Endothelial cell of umbilical vein (primary cell): Measurements from ENCODE around the gene TCHP. TPM values are rescaled to one million over a fixed set of nuclear protein-coding genes. Genes with fewer than 3 reads are reported as not detected.
A peak's percentile ranks its signal among the peaks of the same experiment; 100 is the strongest.
"Not testable (repeated sequence)": the region's sequence is repeated elsewhere in the genome, so short reads cannot be mapped to it uniquely, and the experiment has no call there.

Source experiments
- BruUV-seq: library from RNA; stranded (reverse); fragments of 400-500 nt; replicated peaks from 2 replicates; lab custom pipeline; 2021; lab: Mats Ljungman, UMichigan
- CTCF ChIA-PET: fragments of 300-600, 350-600 bp; sonication (Branson Sonifier 250); formaldehyde crosslinking; loops from one replicate; lab custom pipeline; 2021; ENCODE audit warnings: antibody characterized with exemption, inconsistent platforms; lab: Charles Lee
- POLR2A ChIA-PET: fragments of 300-600, 350-600 bp; sonication (Branson Sonifier 250); formaldehyde crosslinking; loops from one replicate; lab custom pipeline; 2021; ENCODE audit warnings: antibody characterized with exemption, inconsistent platforms; lab: Charles Lee
- DNase-seq: peaks from one replicate; pipeline ENCODE4 v3.0.0-alpha.2; 2011; ENCODE audit warnings: low read depth, low spot score
- FAIRE-seq: peaks from 2 replicates; lab custom pipeline; 2011; peaks lifted over from hg19 to GRCh38; lab: Jason Lieb, UNC
- H2AFZ ChIP-seq: 2 replicates; pipeline ENCODE4 v1.6.0; 2012; ENCODE audit warnings: low read depth, low read length, control low read depth, inconsistent platforms
- H3K27ac ChIP-seq: 2 replicates; pipeline ENCODE4 v1.5.1; 2011; ENCODE audit warnings: low read depth, mild to moderate bottlenecking, control low read depth, low read length, moderate library complexity; ENCODE audit not compliant: insufficient read depth
- H3K27me3 ChIP-seq, 2 experiments: 2 replicates each; pipeline versions ENCODE4 v1.6.0 to v1.6.1; 2011; ENCODE audit warnings: low read length in 2 of 2, mixed read lengths in 1 of 2; ENCODE audit not compliant: control insufficient read depth in 2 of 2, insufficient read depth in 2 of 2
- H3K36me3 ChIP-seq, 2 experiments: 2 replicates in 1 of 2; 3 replicates in 1 of 2; pipeline ENCODE4 v1.5.1; 2011; ENCODE audit warnings: low read length in 2 of 2, mild to moderate bottlenecking in 1 of 2, moderate library complexity in 1 of 2; ENCODE audit not compliant: control insufficient read depth in 2 of 2, insufficient read depth in 2 of 2; ENCODE audit errors: extremely low read depth in 1 of 2
- H3K4me1 ChIP-seq: 3 replicates; pipeline ENCODE4 v1.5.1; 2011; ENCODE audit warnings: mild to moderate bottlenecking, low read length; ENCODE audit not compliant: control insufficient read depth, insufficient read depth; ENCODE audit errors: extremely low read depth
- H3K4me2 ChIP-seq: 2 replicates; pipeline ENCODE4 v1.6.1; 2011; ENCODE audit warnings: low read length, control low read depth, mixed read lengths; ENCODE audit not compliant: insufficient read depth
- H3K4me3 ChIP-seq, 3 experiments: fragments of 200-600 bp in 1 of 3; sonication (generic), shearing (Covaris generic) in 1 of 3; replicated peaks in 1 of 3; 2 replicates each; pipeline ENCODE4 v1.5.1; 2011 to 2016; ENCODE audit warnings: control low read depth in 3 of 3, low read length in 3 of 3, mild to moderate bottlenecking in 2 of 3, inconsistent platforms in 1 of 3, low read depth in 1 of 3, moderate library complexity in 1 of 3; ENCODE audit not compliant: insufficient read depth in 1 of 3
- H3K79me2 ChIP-seq: 2 replicates; pipeline ENCODE4 v1.6.0; 2012; ENCODE audit warnings: low read length, inconsistent platforms; ENCODE audit not compliant: control insufficient read depth, insufficient read depth
- H3K9ac ChIP-seq: replicated peaks from 2 replicates; pipeline ENCODE3; 2011; ENCODE audit warnings: low read length, control low read depth; ENCODE audit not compliant: insufficient read depth; ENCODE audit errors: extremely low read depth
- H3K9me1 ChIP-seq: replicated peaks from 3 replicates; pipeline ENCODE4 v1.6.0; 2011; ENCODE audit warnings: mild to moderate bottlenecking, low read length; ENCODE audit not compliant: control insufficient read depth, insufficient read depth; ENCODE audit errors: extremely low read depth
- H3K9me3 ChIP-seq: replicated peaks from 2 replicates; pipeline ENCODE4 v1.5.1; 2012; ENCODE audit warnings: low read length, inconsistent platforms; ENCODE audit not compliant: control insufficient read depth, insufficient read depth
- H4K20me1 ChIP-seq: replicated peaks from 2 replicates; pipeline ENCODE3; 2011; ENCODE audit warnings: mild to moderate bottlenecking, low read length; ENCODE audit not compliant: control insufficient read depth, insufficient read depth; ENCODE audit errors: extremely low read depth
- CTCF ChIP-seq, 2 donors: IDR thresholded peaks; 1 replicate in 1 of 2; 2 replicates in 1 of 2; pipeline ENCODE4 v1.5.1; 2011; ENCODE audit warnings: low read length in 2 of 2, mild to moderate bottlenecking in 2 of 2, moderate library complexity in 2 of 2, control low read depth in 1 of 2, inconsistent platforms in 1 of 2, low read depth in 1 of 2; ENCODE audit not compliant: insufficient read depth in 1 of 2; ENCODE audit errors: extremely low read depth in 1 of 2
- EZH2 ChIP-seq: IDR thresholded peaks from 2 replicates; pipeline ENCODE4 v1.6.1; 2012; ENCODE audit warnings: borderline replicate concordance, low read depth, mild to moderate bottlenecking, moderate library complexity, low read length, inconsistent platforms; ENCODE audit not compliant: severe bottlenecking
- FOS ChIP-seq: IDR thresholded peaks from 2 replicates; pipeline ENCODE4 v1.6.1; 2011; ENCODE audit warnings: mild to moderate bottlenecking, low read length, moderate library complexity, borderline replicate concordance; ENCODE audit not compliant: insufficient read depth
- GATA2 ChIP-seq: IDR thresholded peaks from 2 replicates; pipeline ENCODE4 v1.7.0; 2011; ENCODE audit warnings: low read depth, mild to moderate bottlenecking, moderate library complexity, mixed read lengths, low read length; ENCODE audit not compliant: insufficient read length, insufficient read depth
- JUN ChIP-seq: IDR thresholded peaks from 2 replicates; pipeline ENCODE4 v1.6.1; 2011; ENCODE audit warnings: borderline replicate concordance, low read depth; ENCODE audit not compliant: insufficient read length, insufficient read depth
- MAX ChIP-seq: IDR thresholded peaks from 2 replicates; pipeline ENCODE4 v1.6.1; 2011; ENCODE audit not compliant: insufficient read depth, insufficient read length
- MYC ChIP-seq: IDR thresholded peaks from one replicate; pipeline ENCODE4 v1.6.1; 2011; ENCODE audit warnings: mild to moderate bottlenecking, low read depth, low read length
- POLR2A ChIP-seq: IDR thresholded peaks from 2 replicates; pipeline ENCODE4 v1.6.1; 2012; ENCODE audit warnings: low read depth, mild to moderate bottlenecking, control low read depth, low read length
- POLR2AphosphoS5 ChIP-seq: IDR thresholded peaks from 2 replicates; pipeline ENCODE4 v1.6.1; 2012; ENCODE audit warnings: low read depth, mild to moderate bottlenecking, control low read depth, low read length, moderate library complexity; ENCODE audit not compliant: insufficient read depth
- dilution Hi-C: fragments of 300-500 bp; cut with MboI; formaldehyde crosslinking; loops from one replicate; pipeline ENCODE4 v1.15.0; 2019; ENCODE audit warnings: low sequenced_read_pairs; ENCODE audit not compliant: extremely low pct_ligation_motif_present
- intact Hi-C: fragments of 100-400 bp; cut with micrococcal nuclease; formaldehyde crosslinking; loops from one replicate; pipeline ENCODE4 v1.10.0; 2022
- polyA plus RNA-seq, 4 experiments: library from polyadenylated mRNA; depleted of rRNA in 3 of 4; stranded (reverse) in 3 of 4; unstranded in 1 of 4; fragments of >200 nt; gene quantifications; 2 replicates each; pipeline versions ENCODE4 v1.2.1 to v1.2.3, GENCODE V29; 2011 to 2012; ENCODE audit warnings: missing spikeins in 1 of 4
- total RNA-seq: library from RNA; stranded (reverse); gene quantifications from 2 replicates; pipeline ENCODE4 v1.2.3, GENCODE V29; 2021

TCHP gene
- total and polyA plus RNA-seq, 2 donors (not counting 3 experiments of a cell fraction or from before 2014, with no cell fraction given), result 12.9 to 24.3 TPM

DNA sequence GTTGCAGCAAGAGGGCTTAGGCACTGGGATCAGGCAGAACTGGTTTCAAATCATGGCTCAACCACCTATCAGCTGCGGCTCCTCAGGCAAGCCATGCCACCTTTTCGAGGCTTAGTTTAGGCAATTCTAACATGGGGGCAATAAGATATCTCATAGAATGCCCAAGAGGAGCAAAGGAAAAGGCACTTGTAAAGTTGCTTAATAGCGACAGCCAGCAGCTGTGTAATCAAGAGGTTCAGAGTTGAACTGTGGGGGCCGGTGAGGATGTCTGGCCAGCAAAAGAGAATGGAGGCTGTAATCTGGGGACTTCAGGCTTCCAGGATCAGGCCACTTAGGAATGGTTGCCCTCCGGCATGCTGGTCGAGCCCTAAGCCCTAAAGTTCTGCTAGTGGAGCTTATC is 3.0 kb upstream of the TCHP start:
- no peaks in the 10 kb centered on the region for H3K9me1 ChIP-seq
- H3K4me3 ChIP-seq, result no peak overlapping the region
- TF ChIP-seq EZH2, result no peak
- TF ChIP-seq GATA2, result no peak
- no peak for TF ChIP-seq MAX
- TF ChIP-seq CTCF (IDR thresholded peaks at IDR 0.05; ENCODE audit: extremely low read depth in 1 of 2, insufficient read depth in 1 of 2, low read depth in 1 of 2, low read length in 2 of 2), result no peak
- no peak for TF ChIP-seq FOS
- TF ChIP-seq JUN, result no peak
- no peak for TF ChIP-seq MYC
- no peak for TF ChIP-seq POLR2A
- TF ChIP-seq POLR2AphosphoS5, result no peak
- CTCF ChIA-PET, result interaction anchor here (1.5 kb wide), 1 partner anchor 52 kb away, joined by 3 read pairs; no protein-coding TSS in a partner anchor
- peaks cover 8% of the 10 kb centered on the region for H3K4me1 ChIP-seq
- no peak overlapping the region for H3K4me2 ChIP-seq
- no TSS peak for BruUV-seq
- peaks cover 16% of the 10 kb centered on the region for H3K79me2 ChIP-seq
- H3K9me3 ChIP-seq, result no peaks in the 10 kb centered on the region
- no peak overlapping the region for H2AFZ ChIP-seq
- DNase-seq (no peak), FAIRE-seq (no peak)
- dilution Hi-C loops, result no loop called here
- H4K20me1 ChIP-seq, result no peaks in the 10 kb centered on the region
- POLR2A ChIA-PET, result no interaction called here
- H3K27ac ChIP-seq, result no peak overlapping the region
- H3K9ac ChIP-seq, result no peak overlapping the region
- intact Hi-C loops, result no loop called here
- no peaks in the 10 kb centered on the region for H3K36me3 ChIP-seq
- H3K27me3 ChIP-seq, result no peaks in the 10 kb centered on the region

DNA sequence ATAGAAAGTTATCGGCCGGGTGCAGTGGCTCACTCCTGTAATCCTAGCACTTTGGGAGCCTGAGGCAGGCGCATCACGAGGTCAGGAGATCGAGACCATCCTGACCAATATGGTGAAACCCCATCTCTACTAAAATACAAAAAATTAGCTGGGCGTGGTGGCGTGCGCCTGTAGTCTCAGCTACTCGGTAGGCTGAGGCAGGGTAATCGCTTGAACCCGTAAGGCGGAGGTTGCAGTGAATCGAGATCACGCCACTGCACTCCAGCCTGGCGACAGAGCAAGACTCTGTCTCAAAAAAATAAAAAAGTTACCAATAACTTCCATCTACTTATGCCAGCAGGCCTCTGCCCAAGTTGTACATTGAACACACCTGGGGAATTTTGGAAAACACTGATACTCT is 729 bp upstream of the TCHP start:
- Histone ChIP-seq H3K27ac (peak overlapping the region; percentile 22), H3K4me3 (peak overlapping the region in 1 of 3 experiments; percentile 86), H3K36me3 (peaks cover 5 to 11% of the 10 kb centered on the region in 2 experiments), H3K4me2 (peak overlapping the region; percentile 40), H2AFZ (peak overlapping the region; percentile 69), H3K79me2 (peaks cover 19% of the 10 kb centered on the region), H3K9ac (peak overlapping the region; percentile 76)
- H3K4me1 ChIP-seq, H3K9me1 ChIP-seq, FAIRE-seq, intact Hi-C loops, BruUV-seq, H4K20me1 ChIP-seq, H3K27me3 ChIP-seq, DNase-seq, dilution Hi-C loops, POLR2A ChIA-PET, H3K9me3 ChIP-seq: not testable (repeated sequence)
- CTCF ChIA-PET, result interaction anchor here (1.5 to 2.6 kb wide), 3 partner anchors 31 to 46 kb away, joined by 3 to 18 read pairs (median 6); no protein-coding TSS in a partner anchor
